Coronary artery (tissue), 2 donors: Measurements from ENCODE around the gene MYO18B.

Experiments
- DNase-seq: peaks from one replicate; pipeline ENCODE4 v3.0.0-alpha.2; 2017; ENCODE audit warnings: low spot score
- H3K27ac ChIP-seq, 2 donors: fragments of 200-600 bp; sonication (generic); one replicate each; pipeline ENCODE4 v1.5.1; 2016 to 2019
- H3K4me3 ChIP-seq: fragments of 200-600 bp; sonication (generic); 2 replicates; pipeline ENCODE4 v1.5.1; 2016; ENCODE audit warnings: mild to moderate bottlenecking, moderate library complexity
- CTCF ChIP-seq: fragments of 200-600 bp; sonication (generic); IDR thresholded peaks from one replicate; pipeline ENCODE4 v1.5.1; 2019; ENCODE audit warnings: antibody characterized with exemption

The MYO18B gene

GRCh38 chr22:25837288-25837900 is 95.4 kb downstream of the MYO18B start:
- H3K27ac ChIP-seq, result no peak overlapping the region
- DNase-seq, result peak; percentile 24
- no peak overlapping the region for H3K4me3 ChIP-seq
- TF ChIP-seq CTCF, result no peak

GRCh38 chr22:25838960-25839741 is 97.2 kb downstream of the MYO18B start:
- no peak for TF ChIP-seq CTCF
- H3K4me3 ChIP-seq, result no peak overlapping the region
- no peak overlapping the region for H3K27ac ChIP-seq
- peak; percentile 45 for DNase-seq

- TF ChIP-seq CTCF, result no peak
- DNase-seq, result peak; percentile 41
- Histone ChIP-seq H3K4me3 (no peak overlapping the region), H3K27ac (no peak overlapping the region)
Measured at GRCh38 chr22:25839755-25840154, 97.8 kb downstream of the MYO18B start.

GRCh38 chr22:25840167-25840566 is 98.2 kb downstream of the MYO18B start:
- peak; percentile 52 for DNase-seq
- Histone ChIP-seq H3K4me3 (no peak overlapping the region), H3K27ac (no peak overlapping the region)
- TF ChIP-seq CTCF, result no peak

GRCh38 chr22:25840891-25841290 is 98.9 kb downstream of the MYO18B start:
- DNase-seq, result peak; percentile 35
- H3K4me3 ChIP-seq, result no peak overlapping the region
- TF ChIP-seq CTCF, result no peak
- H3K27ac ChIP-seq, result no peak overlapping the region

- H3K4me3 ChIP-seq, result no peak overlapping the region
- H3K27ac ChIP-seq, result no peak overlapping the region
- DNase-seq, result peak; percentile 57
- no peak for TF ChIP-seq CTCF
Measured at GRCh38 chr22:25841775-25842174, 99.8 kb downstream of the MYO18B start.
